Type B pancreatic cell (in vitro differentiated cells): ENCODE measurements around the gene CCDC39. TPM values are rescaled to one million over a fixed set of nuclear protein-coding genes. Genes with fewer than 3 reads are reported as not detected.

Source experiments
- DNase-seq: peaks from one replicate; pipeline ENCODE4 v3.0.0; 2021; ENCODE audit warnings: mixed read lengths; ENCODE audit not compliant: unreplicated experiment; ENCODE audit errors: extremely low spot score
- H3K27ac Mint-ChIP-seq: 2 replicates; pipeline ENCODE4 v1.8.0; 2021; ENCODE audit warnings: mild to moderate bottlenecking, mixed read lengths
- H3K27me3 Mint-ChIP-seq: 2 replicates; pipeline ENCODE4 v1.8.0; 2021; ENCODE audit warnings: mixed read lengths
- H3K36me3 Mint-ChIP-seq: 2 replicates; pipeline ENCODE4 v1.8.0; 2021; ENCODE audit warnings: mixed read lengths
- H3K4me1 Mint-ChIP-seq: one replicate; pipeline ENCODE4 v1.8.0; 2021; ENCODE audit warnings: mixed read lengths; ENCODE audit not compliant: unreplicated experiment
- H3K4me3 Mint-ChIP-seq: 2 replicates; pipeline ENCODE4 v1.8.0; 2021; ENCODE audit warnings: mild to moderate bottlenecking, mixed read lengths
- H3K9me3 Mint-ChIP-seq: 2 replicates; pipeline ENCODE4 v1.8.0; 2021; ENCODE audit warnings: mixed read lengths
- CTCF ChIP-seq: fragments of 200-600 bp; sonication (generic); conservative IDR thresholded peaks from 2 replicates; pipeline ENCODE4 v1.5.0; 2021; ENCODE audit warnings: antibody characterized with exemption, mild to moderate bottlenecking
- total RNA-seq: library from RNA; stranded (reverse); gene quantifications from 2 replicates; pipeline ENCODE4 v1.2.1, GENCODE V29; 2021; ENCODE audit warnings: low replicate concordance

Gene CCDC39
- total RNA-seq, 1 donor from 2014 or later = 0.41 TPM

GRCh38 chr3:180570238-180570637, 109.1 kb downstream of the CCDC39 start:
- no peak for TF ChIP-seq CTCF
- Mint-ChIP-seq H3K27ac (no peak overlapping the region), H3K4me3 (no peak overlapping the region), H3K4me1 (no peaks in the 10 kb centered on the region), H3K27me3 (peaks cover 10% of the 10 kb centered on the region), H3K36me3 (no peaks in the 10 kb centered on the region), H3K9me3 (no peaks in the 10 kb centered on the region)
- DNase-seq = no peak

- Mint-ChIP-seq H3K27ac (no peak overlapping the region), H3K4me1 (no peaks in the 10 kb centered on the region), H3K9me3 (no peaks in the 10 kb centered on the region), H3K27me3 (peaks cover 7% of the 10 kb centered on the region), H3K4me3 (no peak overlapping the region), H3K36me3 (no peaks in the 10 kb centered on the region)
- DNase-seq = no peak
- TF ChIP-seq CTCF = no peak
Observed at GRCh38 chr3:180564676-180565075, 114.6 kb downstream of the CCDC39 start.

Other genes with a start within 250 kb of the CCDC39 start
- 38.2 and 53.2 TPM in 2 replicates for gene TTC14, start 77.3 kb downstream of the CCDC39 start, total RNA-seq
- gene FXR1, start 233.2 kb upstream of the CCDC39 start, total RNA-seq = 126 and 179 TPM in 2 replicates